ENCODE measurements around the gene ZNF354C.
A peak's percentile ranks its signal among the peaks of the same experiment; 100 is the strongest.

Gene ZNF354C

GRCh38 chr5:179060116-179061008 is at the start of gene ZNF354C:
Gene ZNF354C (plus strand): TSS chr5:179060373. CDS start chr5:179062069, 1,696 bp downstream.
- peak; percentile 46 for DNase-seq (ENCODE audit: low spot score)
- in situ Hi-C loops (cut with MboI; ENCODE audit: low pct_unique_long_range_greater_than_20kb, low sequenced_read_pairs, unreplicated experiment), result no loop called here
- TF ChIP-seq, protein P1, sequence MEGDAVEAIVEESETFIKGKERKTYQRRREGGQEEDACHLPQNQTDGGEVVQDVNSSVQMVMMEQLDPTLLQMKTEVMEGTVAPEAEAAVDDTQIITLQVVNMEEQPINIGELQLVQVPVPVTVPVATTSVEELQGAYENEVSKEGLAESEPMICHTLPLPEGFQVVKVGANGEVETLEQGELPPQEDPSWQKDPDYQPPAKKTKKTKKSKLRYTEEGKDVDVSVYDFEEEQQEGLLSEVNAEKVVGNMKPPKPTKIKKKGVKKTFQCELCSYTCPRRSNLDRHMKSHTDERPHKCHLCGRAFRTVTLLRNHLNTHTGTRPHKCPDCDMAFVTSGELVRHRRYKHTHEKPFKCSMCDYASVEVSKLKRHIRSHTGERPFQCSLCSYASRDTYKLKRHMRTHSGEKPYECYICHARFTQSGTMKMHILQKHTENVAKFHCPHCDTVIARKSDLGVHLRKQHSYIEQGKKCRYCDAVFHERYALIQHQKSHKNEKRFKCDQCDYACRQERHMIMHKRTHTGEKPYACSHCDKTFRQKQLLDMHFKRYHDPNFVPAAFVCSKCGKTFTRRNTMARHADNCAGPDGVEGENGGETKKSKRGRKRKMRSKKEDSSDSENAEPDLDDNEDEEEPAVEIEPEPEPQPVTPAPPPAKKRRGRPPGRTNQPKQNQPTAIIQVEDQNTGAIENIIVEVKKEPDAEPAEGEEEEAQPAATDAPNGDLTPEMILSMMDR (IDR thresholded peaks at IDR 0.05; ENCODE audit: extremely low read depth, insufficient read depth, missing control alignments), result no peak

GRCh38 chr5:179023528-179024189 is 36.5 kb upstream of the ZNF354C start, which contains the start of gene ZNF879:
Gene ZNF879 (plus strand): TSS chr5:179023804. CDS start chr5:179025005, 1,201 bp downstream.
- in situ Hi-C loops (cut with MboI; ENCODE audit: low pct_unique_long_range_greater_than_20kb, low sequenced_read_pairs, unreplicated experiment), result no loop called here
- TF ChIP-seq, protein P1 (IDR thresholded peaks at IDR 0.05; ENCODE audit: extremely low read depth, insufficient read depth, missing control alignments), result no peak
- peak; percentile 59 for DNase-seq (ENCODE audit: low spot score)

DNA sequence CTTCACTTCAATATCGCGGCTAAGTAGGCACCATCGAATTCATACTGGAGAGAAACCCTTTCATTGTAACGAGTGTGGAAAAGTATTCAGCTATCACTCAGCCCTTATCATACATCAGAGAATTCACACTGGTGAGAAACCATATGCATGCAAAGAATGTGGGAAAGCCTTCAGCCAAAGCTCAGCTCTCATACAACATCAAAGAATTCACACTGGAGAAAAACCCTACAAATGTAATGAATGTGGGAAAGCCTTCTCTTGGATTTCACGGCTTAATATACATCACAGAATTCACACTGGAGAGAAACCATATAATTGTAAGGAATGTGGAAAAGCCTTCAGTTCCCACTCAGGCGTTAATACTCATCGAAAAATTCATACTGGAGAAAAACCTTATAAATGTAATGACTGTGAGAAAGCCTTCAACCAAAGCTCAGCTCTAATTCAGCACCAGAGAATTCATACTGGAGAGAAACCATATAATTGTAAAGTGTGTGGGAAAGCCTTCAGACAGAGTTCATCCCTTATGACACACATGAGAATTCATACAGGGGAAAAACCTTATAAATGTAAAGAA is 27.1 kb upstream of the ZNF354C start:
- TF ChIP-seq, protein P1 (IDR thresholded peaks at IDR 0.05; ENCODE audit: extremely low read depth, insufficient read depth, missing control alignments), result no peak
- in situ Hi-C loops (cut with MboI; ENCODE audit: low pct_unique_long_range_greater_than_20kb, low sequenced_read_pairs, unreplicated experiment), result no loop called here
- no peak for DNase-seq (ENCODE audit: low spot score)

DNA sequence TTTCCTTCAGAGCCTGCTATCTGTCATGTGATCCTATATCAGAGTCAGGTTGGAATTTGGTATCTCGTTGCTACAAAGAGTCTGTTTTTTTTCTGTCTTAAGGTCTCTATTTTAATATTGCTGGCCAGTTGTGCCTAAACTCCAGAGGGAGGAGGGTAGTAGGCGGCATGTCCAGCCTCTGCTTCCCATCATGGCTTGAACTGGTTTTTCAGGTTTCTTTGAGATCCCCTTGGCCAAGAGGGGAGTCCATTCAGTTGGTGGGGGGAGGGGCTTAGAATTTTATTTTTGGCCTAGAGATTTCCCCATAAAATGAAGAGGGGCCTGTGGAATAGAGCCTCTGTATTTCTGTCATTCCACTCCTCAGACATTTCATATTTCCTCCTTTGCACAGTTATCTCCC is 15.4 kb upstream of the ZNF354C start:
- in situ Hi-C loops (cut with MboI; ENCODE audit: low pct_unique_long_range_greater_than_20kb, low sequenced_read_pairs, unreplicated experiment), result no loop called here
- no peak for DNase-seq (ENCODE audit: low spot score)
- TF ChIP-seq, protein P1 (IDR thresholded peaks at IDR 0.05; ENCODE audit: extremely low read depth, insufficient read depth, missing control alignments), result no peak

- TF ChIP-seq, protein P1 (IDR thresholded peaks at IDR 0.05; ENCODE audit: extremely low read depth, insufficient read depth, missing control alignments), result no peak
- DNase-seq (ENCODE audit: low spot score), result no peak
- in situ Hi-C loops (cut with MboI; ENCODE audit: low pct_unique_long_range_greater_than_20kb, low sequenced_read_pairs, unreplicated experiment), result no loop called here
Observed at GRCh38 chr5:179051784-179052183, 8.4 kb upstream of the ZNF354C start.

DNA sequence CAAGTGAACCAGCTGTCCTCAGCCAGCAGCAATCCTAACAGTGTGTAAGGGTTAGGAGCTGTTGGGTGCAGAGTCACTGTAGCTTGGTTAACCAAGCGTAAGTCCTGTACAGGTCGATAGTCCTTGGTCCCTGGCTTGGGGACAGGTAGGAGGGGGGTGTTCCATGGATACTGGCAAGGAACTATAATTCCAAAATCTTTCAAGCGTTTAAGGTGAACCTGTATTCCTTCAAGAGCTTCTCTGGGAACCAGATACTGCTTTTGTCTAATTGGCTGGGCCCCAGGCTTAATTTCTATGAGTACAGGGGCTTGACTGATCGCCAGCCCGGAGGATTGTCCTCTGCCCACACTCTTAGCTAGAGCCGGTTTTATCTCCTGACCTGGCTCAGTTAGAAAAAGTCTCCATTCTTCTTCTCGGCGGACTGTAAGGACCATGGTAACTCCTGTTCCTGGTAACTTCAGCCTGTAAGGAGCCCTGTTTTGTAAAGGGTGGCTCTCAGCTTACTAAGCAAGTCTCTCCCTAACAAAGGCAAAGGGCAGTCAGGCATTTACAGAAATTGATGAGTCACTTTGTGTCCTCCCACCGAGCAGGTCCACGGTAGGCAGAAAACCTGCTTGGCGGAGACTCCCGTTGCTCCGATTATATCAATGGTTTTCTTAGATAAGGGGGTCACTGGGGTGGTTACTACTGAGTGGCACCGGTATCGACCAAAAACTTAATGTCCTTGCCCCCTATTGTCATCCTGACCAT is 6.0 kb upstream of the ZNF354C start:
- DNase-seq (ENCODE audit: low spot score), result no peak
- TF ChIP-seq, protein P1 (IDR thresholded peaks at IDR 0.05; ENCODE audit: extremely low read depth, insufficient read depth, missing control alignments), result no peak
- in situ Hi-C loops (cut with MboI; ENCODE audit: low pct_unique_long_range_greater_than_20kb, low sequenced_read_pairs, unreplicated experiment), result no loop called here
